Esophagus muscularis mucosa (tissue), 4 donors: ENCODE measurements around the gene C1QTNF4.

Source experiments
- CTCF ChIP-seq, 3 experiments: fragments of 200-600 bp in 2 of 3; fragments of 450-650 bp in 1 of 3; sonication (generic) in 2 of 3; IDR thresholded peaks; one replicate each; pipeline ENCODE4 v1.5.1; 2017 to 2019; ENCODE audit warnings: antibody characterized with exemption in 3 of 3, mild to moderate bottlenecking in 2 of 3, moderate library complexity in 1 of 3
- EP300 ChIP-seq: sonication (generic); formaldehyde crosslinking; IDR thresholded peaks from one replicate; pipeline ENCODE4 v1.6.1; 2017; ENCODE audit warnings: antibody characterized with exemption
- POLR2A ChIP-seq: fragments of 450-650 bp; IDR thresholded peaks from one replicate; pipeline ENCODE4 v1.6.1; 2017; ENCODE audit warnings: antibody characterized with exemption, moderate library complexity, mild to moderate bottlenecking, low read depth

- TF ChIP-seq CTCF (IDR thresholded peaks at IDR 0.05) (no peak), POLR2A (no peak), EP300 (no peak)
Measured at GRCh38 chr11:47570651-47571356, 23.4 kb downstream of the C1QTNF4 start.
